SHP77 (cell line): Measurements from ENCODE around the gene CHTOP.
A peak's percentile ranks its signal among the peaks of the same experiment; 100 is the strongest.
"Not testable (repeated sequence)": the region's sequence is repeated elsewhere in the genome, so short reads cannot be mapped to it uniquely, and the experiment has no call there.

Experiments used
- DNase-seq, 2 experiments: peaks; one replicate each; lab custom pipeline; 2025; lab: John Stamatoyannopoulos, UW

CHTOP gene

DNA sequence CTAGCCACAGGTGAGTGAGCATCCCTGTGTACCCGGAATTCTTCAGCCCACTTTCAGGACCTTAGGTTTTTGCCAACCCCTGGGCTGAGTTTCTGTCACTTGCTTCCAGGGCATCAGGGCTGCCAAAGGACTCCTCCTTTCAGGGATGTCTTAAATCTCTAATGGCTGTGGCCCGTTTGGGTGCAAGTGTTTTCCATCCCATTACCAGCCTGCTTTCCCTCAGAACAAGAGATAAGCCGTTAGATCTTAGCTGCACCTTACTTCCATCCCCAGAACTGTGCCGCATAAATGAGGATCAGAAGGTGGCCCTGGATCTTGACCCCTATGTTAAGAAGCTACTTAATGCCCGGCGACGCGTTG, 25.3 kb downstream of the CHTOP start:
- no peak for DNase-seq

GRCh38 chr1:153659656-153660055, 25.8 kb downstream of the CHTOP start:
- no peak for DNase-seq

DNA sequence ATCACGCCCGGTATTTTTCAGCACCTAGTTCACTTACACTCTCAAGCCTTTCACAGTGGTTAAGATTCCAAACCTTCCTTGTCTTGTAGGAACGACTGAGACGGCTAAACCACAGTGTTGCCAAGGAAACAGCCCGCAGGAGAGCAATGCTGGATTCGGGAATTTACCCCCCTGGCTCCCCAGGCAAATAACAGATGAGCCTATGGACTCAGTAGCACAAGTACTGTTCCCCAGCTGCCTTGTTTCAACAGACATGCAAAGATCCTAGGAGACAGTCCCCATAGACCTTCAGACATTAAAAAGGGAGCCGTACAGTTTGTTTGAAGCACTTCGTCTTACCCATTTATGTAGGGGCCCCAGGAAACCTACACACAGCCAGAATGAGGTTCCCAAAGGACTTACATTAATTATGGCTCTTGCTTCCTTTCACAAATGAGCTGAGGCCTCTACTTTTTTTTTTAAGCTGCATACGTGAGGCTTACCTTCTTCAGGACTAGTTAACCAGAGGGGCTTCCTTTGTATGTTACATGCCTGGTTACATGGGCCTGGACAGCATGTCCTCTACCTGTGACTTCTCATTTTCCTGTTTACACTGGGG, 27.3 kb downstream of the CHTOP start:
- no peak for DNase-seq

- no peak for DNase-seq
These were observed 28.4 kb downstream of the CHTOP start for GRCh38 chr1:153662269-153662668.

GRCh38 chr1:153663211-153663610, 29.3 kb downstream of the CHTOP start:
- no peak for DNase-seq

- no peak for DNase-seq
These were observed 33.6 kb downstream of the CHTOP start for GRCh38 chr1:153667439-153667838.

DNA sequence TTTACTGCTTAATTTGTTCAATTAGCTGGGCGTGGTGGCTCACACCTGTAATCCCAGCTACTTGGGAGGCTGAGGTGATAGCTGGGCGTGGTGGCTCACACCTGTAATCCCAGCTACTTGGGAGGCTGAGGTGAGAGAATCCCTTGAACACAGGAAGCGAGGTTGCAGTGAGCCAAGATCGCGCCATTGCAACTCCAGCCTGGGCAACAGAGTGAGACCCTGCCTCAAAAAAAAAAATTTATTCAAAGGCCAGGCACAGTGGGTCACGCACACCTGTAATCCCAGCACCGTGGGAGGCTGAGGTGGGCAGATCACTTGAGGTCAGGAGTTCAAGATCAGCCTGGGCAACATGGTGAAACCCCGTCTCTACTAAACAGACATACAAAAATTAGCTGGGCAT, 34.8 kb downstream of the CHTOP start:
- DNase-seq = not testable (repeated sequence)

- no peak for DNase-seq
These were observed 35.7 kb downstream of the CHTOP start for GRCh38 chr1:153669606-153670005.

GRCh38 chr1:153670257-153670858, 36.5 kb downstream of the CHTOP start:
- DNase-seq = no peak

- DNase-seq = peak; percentile 100
These were observed 37.2 kb downstream of the CHTOP start, which contains the start of gene ILF2 for GRCh38 chr1:153670859-153671627. Gene ILF2, minus strand, starts transcription at chr1:153670993. Its CDS starts 71 bp downstream, at chr1:153670922.

- DNase-seq = peak; percentile 67 to 70
These were observed 37.9 kb downstream of the CHTOP start for GRCh38 chr1:153671628-153672353.

DNA sequence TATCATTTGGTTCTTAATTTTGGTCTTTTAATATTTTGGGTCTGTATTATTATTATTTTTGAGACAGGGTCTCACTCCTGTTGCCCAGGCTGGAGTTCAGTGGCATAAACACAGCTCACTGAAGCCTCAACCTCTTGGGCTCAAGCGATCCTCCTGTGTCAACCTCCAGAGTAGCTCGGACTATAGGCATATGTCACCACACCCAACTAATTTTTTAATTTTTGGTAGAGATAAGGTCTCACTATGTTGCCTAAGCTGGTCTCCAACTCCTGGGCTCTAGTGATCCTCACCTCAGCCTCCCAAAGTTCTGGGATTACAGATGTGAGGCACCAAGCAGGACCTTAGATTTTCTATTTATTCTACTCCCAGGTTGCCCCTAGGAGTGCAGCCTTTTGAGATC, 39.6 kb downstream of the CHTOP start:
- DNase-seq = no peak

DNA sequence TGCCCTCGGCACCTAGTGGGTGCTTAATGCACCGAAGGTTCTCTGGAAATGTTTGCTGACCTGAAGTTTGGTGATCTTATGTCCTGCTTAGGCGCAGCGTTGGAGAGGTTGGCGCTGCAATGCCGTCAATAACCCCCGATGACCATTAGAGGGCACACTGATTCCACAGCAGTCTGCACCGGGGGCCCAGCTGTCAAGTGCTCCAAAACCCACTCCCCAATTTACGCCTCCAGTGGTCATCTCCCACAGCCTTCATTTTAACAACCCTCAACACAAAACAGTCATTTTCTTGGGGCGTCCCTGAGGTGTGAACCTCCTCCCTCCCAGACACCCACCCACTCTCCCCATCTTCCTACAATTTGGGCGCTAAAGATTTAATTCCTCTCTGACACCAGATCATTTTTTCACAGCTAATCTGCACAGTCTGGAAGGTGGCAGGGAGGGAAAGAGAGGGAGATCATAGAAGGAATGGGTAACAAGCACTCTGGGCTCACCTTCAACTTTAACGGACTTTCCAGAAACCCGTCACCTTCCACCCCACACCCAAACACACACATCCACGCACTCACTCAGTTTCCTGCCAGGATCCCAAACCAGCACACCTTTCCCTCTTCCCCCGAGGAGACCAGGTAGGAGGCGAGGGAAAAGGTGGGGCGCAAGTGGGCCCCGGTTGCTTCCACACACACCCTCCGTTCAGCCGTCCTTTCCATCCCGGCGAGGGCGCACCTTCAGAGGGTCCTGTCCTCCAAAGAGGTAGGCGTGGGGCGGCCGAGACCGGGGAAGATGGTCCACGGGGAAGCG, 44.1 kb downstream of the CHTOP start:
- peak; percentile 59 to 69 for DNase-seq

DNA sequence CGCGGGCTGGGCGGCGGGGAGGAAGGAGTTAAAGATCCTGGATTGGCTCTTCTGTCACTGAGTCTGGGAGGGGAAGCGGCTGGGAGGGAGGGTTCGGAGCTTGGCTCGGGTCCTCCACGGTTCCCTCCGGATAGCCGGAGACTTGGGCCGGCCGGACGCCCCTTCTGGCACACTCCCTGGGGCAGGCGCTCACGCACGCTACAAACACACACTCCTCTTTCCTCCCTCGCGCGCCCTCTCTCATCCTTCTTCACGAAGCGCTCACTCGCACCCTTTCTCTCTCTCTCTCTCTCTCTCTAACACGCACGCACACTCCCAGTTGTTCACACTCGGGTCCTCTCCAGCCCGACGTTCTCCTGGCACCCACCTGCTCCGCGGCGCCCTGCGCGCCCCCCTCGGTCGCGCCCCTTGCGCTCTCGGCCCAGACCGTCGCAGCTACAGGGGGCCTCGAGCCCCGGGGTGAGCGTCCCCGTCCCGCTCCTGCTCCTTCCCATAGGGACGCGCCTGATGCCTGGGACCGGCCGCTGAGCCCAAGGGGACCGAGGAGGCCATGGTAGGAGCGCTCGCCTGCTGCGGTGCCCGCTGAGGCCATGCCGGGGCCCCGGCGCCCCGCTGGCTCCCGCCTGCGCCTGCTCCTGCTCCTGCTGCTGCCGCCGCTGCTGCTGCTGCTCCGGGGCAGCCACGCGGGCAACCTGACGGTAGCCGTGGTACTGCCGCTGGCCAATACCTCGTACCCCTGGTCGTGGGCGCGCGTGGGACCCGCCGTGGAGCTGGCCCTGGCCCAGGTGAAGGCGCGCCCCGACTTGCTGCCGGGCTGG, 44.9 kb downstream of the CHTOP start, which contains the start of gene NPR1:
TSS of gene NPR1 (plus strand) at position 170 of the 818 bp plus-strand sequence. CDS start at position 591, 421 bp downstream.
- peak; percentile 18 to 21 for DNase-seq

DNA sequence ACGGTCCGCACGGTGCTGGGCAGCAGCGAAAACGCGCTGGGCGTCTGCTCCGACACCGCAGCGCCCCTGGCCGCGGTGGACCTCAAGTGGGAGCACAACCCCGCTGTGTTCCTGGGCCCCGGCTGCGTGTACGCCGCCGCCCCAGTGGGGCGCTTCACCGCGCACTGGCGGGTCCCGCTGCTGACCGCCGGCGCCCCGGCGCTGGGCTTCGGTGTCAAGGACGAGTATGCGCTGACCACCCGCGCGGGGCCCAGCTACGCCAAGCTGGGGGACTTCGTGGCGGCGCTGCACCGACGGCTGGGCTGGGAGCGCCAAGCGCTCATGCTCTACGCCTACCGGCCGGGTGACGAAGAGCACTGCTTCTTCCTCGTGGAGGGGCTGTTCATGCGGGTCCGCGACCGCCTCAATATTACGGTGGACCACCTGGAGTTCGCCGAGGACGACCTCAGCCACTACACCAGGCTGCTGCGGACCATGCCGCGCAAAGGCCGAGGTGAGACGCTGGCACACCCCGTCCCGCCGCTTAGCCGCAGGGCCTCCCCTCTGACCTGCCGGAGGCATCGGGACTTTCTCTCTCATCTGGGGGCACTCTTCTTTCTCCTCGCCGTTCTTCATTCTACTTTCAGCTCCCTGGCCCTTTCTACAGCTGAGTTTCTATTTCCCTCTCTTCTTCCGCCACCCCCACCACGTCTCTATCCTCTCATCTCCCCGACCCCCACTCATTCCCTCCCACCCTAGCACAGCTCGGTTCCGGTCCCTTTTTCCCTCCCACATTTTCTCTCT, 45.7 kb downstream of the CHTOP start:
- no peak for DNase-seq

- no peak for DNase-seq
These were observed 46.2 kb downstream of the CHTOP start for GRCh38 chr1:153680120-153680403.

DNA sequence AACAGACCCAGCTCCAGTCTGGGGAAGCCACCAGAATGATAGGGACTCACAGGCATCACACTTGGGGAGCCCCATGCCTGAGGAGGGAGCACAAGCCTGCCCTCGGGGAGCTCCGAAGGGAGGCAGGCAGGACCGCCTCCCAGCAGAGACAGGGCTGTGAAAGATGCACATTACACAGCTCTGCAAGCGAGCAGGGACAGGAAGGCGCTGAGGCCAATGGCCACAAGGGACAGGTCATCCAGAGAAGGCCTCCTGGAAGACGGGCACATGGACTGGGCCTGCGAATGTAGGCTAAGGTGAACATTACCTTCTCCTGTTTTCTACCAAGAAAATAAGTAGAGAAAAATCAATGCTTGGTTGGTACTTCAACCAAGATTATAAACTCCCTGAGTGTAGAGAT, 48.9 kb downstream of the CHTOP start:
- no peak for DNase-seq

DNA sequence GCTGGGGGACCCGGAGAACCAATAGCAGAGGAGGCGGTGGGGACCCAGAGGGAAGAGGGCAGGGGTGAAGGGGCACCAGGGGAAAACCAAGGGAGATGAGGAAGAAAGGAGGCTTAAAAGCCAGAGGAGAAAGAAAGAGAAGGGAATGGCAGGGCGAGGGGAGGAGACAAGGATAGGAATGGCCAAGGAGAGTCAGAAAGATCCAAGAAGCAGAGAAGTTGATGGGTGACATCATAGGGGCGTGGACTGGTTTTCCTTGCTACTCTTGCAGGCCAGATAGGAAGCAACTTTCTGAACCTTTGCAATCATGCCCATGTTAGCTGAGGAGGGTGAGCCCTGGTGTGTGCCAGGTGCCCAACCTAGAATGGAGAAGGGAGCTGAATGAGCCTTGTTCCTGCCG, 50.0 kb downstream of the CHTOP start:
- no peak for DNase-seq

GRCh38 chr1:153684892-153685291, 51.0 kb downstream of the CHTOP start:
- no peak for DNase-seq
